GM12878 (cell line): ENCODE measurements around the gene KRT6B. TPM values are rescaled to one million over a fixed set of nuclear protein-coding genes. Genes with fewer than 3 reads are reported as not detected.

ENCODE experiments used
- CHD2 ChIP-seq: IDR thresholded peaks from 2 replicates; pipeline ENCODE4 v1.6.1; 2011; ENCODE audit warnings: low read depth, low read length, improper control_type of control experiment, borderline replicate concordance
- IKZF2 ChIP-seq, 2 experiments: fragments of 450-650 bp; IDR thresholded peaks; 2 replicates each; pipeline ENCODE4 v1.6.1; 2017; ENCODE audit warnings: mild to moderate bottlenecking in 2 of 2, moderate library complexity in 2 of 2
- MTA2 ChIP-seq: fragments of 450-650 bp; IDR thresholded peaks from 2 replicates; pipeline ENCODE4 v1.6.1; 2016; ENCODE audit warnings: low read depth, mild to moderate bottlenecking, moderate library complexity
- NR2C1 ChIP-seq: fragments of 450-650 bp; IDR thresholded peaks from 2 replicates; pipeline ENCODE4 v1.6.1; 2017; ENCODE audit warnings: antibody characterized with exemption, mild to moderate bottlenecking, moderate library complexity
- ZNF24 ChIP-seq: fragments of 450-650 bp; IDR thresholded peaks from 2 replicates; pipeline ENCODE4 v1.6.1; 2017; ENCODE audit warnings: antibody characterized with exemption, mild to moderate bottlenecking
- ZNF592 ChIP-seq: fragments of 450-650 bp; IDR thresholded peaks from 2 replicates; pipeline ENCODE4 v1.6.1; 2017; ENCODE audit warnings: mild to moderate bottlenecking, moderate library complexity
- polyA plus RNA-seq, 11 experiments: library from polyadenylated mRNA; depleted of rRNA in 4 of 11; unstranded in 6 of 11; stranded (reverse) in 5 of 11; fragments of >200 nt; fragmentation: Nextera tagmentation in 4 of 11; fragmentation: Illumina TruSeq in 1 of 11; extraction: Ambion mirVana in 4 of 11; extraction: Trizol in 1 of 11; gene quantifications; 1 replicate in 1 of 11; 2 replicates in 10 of 11; pipeline versions ENCODE4 v1.2.1 to v1.2.3, GENCODE V29; 2011 to 2016; ENCODE audit warnings: inconsistent platforms in 2 of 11, missing spikeins in 2 of 11, low read depth in 1 of 11
- total RNA-seq, 4 experiments: library from RNA; depleted of rRNA in 3 of 4; stranded (reverse); fragments of >200 nt in 3 of 4; fragmentation: Illumina TruSeq in 1 of 4; extraction: Trizol in 1 of 4; gene quantifications; 2 replicates each; pipeline versions ENCODE4 v1.2.1 to v1.2.3, GENCODE V29; 2013 to 2021
- TF ChIP-seq, protein P1 (sequence below): fragments of 450-650 bp; IDR thresholded peaks from 2 replicates; pipeline ENCODE4 v1.6.1; 2014; ENCODE audit warnings: mild to moderate bottlenecking

The KRT6B gene
- total and polyA plus RNA-seq, 10 of the 15 experiments (the other 5 are each of a cell fraction or from before 2014, with no cell fraction given): 0.07 TPM; not detected in 9

DNA sequence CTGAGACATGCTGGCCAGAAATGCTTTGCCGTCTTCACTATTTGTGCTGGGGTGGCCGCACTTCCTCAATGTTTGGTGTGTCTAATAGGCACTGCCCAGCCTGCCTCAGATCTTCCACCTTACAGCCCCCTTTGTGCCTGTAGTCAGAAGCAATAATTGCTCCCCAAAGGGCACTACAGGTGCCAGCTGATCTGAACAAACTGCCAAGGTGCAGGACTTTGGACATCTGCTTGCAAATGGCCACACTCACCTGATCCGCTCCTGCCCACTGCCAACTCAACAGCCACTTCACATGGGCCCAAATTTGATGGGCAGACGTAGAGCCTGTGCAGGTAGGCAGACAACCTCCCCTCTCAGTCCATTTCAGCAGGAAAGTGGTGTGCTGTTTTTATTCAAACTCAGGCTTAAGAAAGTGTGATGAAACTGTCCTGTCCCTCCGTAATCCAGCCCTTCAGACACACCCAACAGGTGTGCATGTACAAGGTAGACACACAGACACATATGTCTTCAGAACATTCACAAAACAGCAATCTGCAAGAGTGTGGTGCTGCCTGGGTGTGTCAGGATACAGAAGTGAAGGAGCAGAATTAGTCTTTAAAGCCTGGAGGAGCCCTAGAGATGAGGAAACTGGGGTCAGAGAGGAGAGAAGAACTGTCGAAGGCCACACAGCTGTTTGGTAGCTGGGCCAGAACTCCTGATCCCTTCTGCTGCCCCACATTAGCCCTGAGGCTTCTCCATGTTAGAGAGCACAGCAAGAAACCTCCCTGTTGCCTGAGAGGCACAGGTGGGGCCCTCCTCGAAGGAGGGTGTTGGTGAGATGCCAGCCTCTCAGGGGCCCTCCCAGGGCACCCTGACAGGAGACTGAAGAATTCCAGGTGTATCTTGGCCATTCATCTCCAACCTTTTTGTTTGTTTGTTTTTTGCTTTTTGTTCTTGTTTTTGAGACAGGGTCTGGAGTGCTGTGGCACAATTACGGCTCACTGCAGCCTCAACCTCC lies 13.3 kb downstream of the KRT6B start (continued):
- TF ChIP-seq ZNF592 (no peak), CHD2 (no peak), NR2C1 (no peak), MTA2 (no peak), ZNF24 (no peak), IKZF2 (IDR thresholded peaks at IDR 0.05) (no peak)
- TF ChIP-seq, protein P1, sequence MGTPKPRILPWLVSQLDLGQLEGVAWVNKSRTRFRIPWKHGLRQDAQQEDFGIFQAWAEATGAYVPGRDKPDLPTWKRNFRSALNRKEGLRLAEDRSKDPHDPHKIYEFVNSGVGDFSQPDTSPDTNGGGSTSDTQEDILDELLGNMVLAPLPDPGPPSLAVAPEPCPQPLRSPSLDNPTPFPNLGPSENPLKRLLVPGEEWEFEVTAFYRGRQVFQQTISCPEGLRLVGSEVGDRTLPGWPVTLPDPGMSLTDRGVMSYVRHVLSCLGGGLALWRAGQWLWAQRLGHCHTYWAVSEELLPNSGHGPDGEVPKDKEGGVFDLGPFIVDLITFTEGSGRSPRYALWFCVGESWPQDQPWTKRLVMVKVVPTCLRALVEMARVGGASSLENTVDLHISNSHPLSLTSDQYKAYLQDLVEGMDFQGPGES: no peak
